Measurements from ENCODE around the gene MEGF11.

DNA sequence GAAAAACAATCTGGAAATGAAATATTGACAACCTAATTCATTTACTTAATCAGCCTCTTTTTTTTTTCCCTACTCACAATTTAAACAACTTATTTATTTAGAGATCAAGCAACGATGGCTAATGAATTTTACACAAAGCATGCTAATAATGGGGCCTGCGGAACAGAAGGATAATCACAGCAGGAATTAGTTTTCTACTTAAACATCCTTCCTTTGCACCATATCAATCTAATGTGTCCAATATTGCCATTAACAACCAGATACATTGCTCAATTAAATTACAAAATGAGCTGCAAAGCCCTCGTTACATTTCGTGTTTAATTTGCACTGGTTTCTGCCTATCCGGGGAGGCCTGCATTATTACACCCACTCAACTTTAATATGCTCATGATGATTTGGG lies 285.0 kb downstream of the MEGF11 start:
- TF ChIP-seq, protein P1, sequence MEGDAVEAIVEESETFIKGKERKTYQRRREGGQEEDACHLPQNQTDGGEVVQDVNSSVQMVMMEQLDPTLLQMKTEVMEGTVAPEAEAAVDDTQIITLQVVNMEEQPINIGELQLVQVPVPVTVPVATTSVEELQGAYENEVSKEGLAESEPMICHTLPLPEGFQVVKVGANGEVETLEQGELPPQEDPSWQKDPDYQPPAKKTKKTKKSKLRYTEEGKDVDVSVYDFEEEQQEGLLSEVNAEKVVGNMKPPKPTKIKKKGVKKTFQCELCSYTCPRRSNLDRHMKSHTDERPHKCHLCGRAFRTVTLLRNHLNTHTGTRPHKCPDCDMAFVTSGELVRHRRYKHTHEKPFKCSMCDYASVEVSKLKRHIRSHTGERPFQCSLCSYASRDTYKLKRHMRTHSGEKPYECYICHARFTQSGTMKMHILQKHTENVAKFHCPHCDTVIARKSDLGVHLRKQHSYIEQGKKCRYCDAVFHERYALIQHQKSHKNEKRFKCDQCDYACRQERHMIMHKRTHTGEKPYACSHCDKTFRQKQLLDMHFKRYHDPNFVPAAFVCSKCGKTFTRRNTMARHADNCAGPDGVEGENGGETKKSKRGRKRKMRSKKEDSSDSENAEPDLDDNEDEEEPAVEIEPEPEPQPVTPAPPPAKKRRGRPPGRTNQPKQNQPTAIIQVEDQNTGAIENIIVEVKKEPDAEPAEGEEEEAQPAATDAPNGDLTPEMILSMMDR (IDR thresholded peaks at IDR 0.05) = no peak
- TF ChIP-seq POLR2A (IDR thresholded peaks at IDR 0.05) = no peak
